Esophagus mucosa (tissue), 1 donor: ENCODE results near the gene CDH23. TPM values are rescaled to one million over a fixed set of nuclear protein-coding genes. Genes with fewer than 3 reads are reported as not detected.

Experiments used
- ATAC-seq: fragments of 200-7000 bp; cut with Tn5 transposase; one replicate; pipeline ENCODE4 v1.9.1; 2020
- total RNA-seq: library from RNA; stranded (reverse); gene quantifications from one replicate; pipeline ENCODE4 v1.2.4, GENCODE V29; 2023
- donor health status: DM: yes; HTN: yes; CAD: no.

CDH23 gene
- total RNA-seq, 1 donor from 2014 or later = 1.3 TPM

DNA sequence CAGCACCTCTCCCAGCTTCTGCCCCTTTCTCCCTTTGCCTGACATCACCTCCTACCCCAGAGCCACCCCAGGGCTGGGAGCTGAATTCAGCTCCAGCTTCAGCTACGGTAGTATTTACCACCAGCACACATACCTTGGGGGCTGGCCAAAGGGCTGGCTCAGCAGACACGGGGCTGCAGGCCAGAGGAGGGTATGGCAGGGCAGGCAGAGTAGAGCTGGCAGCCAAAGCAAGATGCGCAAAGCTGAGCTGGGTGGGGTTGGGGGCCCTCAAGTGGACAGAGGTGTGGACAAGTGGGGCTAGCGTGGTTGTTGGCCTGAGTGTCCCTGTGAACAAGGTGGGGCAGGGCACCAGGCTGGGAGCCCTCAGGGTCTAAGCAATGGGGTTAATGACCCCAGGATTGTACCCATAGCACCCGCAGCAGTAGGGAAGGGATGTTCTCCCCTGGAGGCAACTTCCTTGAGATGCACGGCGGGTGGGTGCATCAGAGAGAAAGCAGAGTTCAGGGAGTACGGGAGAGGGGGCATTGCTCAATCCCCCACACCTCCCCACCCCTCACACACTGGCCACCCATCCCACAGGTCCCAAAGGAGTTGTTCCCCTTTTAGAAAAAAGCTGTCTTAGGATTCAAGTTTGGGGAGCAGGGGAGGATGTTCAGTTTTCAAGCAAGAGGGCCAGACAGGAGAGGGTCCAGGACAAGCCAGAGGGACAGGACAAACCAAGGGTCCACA, 368.6 kb downstream of the CDH23 start:
- no peak for ATAC-seq

DNA sequence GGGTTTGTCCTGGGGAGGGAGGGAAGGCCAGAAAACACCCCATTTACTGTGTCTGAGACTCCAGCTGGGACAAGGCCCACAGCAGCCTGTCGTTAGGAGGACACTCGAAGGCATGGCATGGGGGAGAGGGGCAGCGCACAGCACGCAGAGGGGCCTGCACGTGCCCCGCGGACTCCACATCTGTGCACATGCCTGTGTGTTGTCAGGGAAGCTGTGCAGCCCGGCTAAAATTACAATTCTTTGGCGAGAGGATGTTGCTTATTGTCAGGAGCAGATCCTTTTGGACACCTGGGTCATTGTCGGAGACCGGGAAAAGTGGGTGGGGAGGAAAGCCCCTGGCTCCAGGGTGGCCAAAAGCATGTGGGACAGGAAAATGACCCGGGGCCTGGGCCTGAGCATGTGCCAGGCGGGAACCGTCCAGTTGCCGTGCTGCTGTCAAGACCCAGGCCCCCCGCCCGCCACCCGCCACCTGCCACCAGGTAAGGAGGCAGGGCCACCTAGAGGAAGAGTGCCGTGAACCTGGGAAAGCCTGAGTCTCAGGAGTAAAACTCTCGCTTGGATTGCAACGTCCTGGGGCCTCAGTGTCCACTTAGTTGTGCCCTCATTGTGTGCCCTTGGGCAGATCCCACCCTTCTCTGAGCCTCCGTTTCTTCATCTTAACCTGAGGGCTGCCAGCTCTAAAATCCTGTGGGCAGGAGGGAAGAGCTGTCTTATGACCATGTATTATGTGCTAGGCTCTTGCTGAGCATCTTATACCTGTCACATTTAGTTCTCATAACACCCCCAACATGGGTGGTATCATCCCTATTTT, 369.4 kb downstream of the CDH23 start:
- no peak for ATAC-seq

DNA sequence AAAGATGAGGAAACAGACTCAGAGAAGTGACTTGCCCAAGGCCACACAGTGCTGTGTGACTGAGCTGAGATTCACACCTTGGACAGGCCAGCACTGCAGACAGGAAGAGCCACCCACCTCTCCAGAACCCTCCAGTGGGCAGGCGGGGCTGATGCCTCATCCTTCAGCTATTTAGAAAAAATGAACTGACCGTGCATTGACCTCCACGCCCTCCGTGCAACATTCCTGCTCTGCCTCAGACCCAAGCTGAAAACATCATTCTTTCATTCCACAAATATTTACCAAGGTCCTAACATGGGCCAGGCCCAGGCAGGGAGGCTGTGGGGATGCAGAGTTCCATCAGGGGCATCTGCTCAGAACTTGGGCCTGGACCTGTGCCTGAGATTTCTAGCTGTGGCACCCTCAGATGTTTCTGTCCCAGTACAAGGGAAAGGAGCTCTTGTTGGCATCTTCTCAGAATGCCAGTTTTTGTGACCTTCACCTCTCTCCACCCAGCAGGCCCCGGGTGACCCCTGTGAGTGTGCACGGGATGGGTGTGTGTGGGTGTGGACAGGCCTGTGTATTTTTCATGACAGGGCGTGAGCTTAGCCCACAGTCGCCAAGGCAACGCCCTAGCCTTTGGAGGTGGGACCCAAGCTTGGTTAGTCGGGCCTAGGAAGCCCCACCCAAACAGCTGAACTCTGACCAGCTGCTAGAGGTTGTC, 370.1 kb downstream of the CDH23 start:
- peak; percentile 87 for ATAC-seq

DNA sequence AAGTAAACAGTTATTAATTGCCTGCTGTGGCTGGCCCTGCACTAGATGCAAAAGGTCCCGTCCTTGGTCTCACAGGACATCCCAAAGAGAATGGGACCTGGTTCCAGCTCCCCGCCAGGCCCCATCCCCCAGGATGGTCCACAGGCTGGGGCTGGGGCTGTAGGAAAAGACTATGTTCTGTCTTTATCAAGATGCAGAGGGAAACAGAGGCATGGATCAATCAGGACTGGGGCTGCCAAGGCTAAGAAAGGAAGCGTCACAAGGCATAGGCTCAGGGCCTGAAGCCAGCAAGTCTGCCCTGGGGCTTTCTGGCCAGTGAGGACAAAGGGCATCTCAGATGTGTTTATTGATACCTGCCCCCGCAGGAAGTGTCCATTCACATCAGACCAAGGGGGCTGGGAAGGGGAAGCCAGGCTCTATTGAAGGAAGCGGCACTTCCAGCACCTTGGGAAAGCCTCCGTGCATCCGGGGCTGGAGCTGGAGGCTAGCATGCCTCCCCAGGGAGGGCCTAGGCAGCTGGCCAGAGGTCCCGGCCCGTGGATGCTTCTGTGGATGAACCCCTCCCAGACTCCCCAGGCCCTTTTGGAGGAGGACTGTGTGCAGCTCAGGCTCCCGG, 370.8 kb downstream of the CDH23 start:
- ATAC-seq = no peak

DNA sequence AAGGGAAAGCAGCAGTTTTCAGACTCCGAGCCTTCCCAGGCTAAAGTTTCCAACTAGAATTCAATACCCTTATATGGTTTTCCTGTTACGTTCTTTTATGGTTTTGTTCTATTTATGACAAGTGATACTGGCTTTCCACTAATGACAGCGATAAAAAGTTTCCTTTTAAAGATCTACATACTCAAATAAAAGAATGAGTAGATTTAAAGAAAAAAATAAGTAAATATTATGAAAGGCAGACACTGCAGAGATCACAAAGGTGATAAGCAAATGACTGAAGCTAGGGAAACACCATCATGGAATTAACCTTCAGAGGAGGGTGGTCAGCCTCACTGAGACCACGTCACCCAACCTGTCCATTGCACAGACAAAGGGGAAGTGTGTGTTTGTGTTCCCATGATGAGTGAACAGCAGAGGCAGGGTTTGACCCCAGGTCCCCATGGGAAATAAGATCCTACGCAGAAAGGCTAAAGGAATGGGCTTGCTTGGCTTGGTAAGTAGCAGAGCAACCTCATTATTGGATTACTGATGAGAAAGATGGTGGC, 372.6 kb downstream of the CDH23 start:
- ATAC-seq = no peak

DNA sequence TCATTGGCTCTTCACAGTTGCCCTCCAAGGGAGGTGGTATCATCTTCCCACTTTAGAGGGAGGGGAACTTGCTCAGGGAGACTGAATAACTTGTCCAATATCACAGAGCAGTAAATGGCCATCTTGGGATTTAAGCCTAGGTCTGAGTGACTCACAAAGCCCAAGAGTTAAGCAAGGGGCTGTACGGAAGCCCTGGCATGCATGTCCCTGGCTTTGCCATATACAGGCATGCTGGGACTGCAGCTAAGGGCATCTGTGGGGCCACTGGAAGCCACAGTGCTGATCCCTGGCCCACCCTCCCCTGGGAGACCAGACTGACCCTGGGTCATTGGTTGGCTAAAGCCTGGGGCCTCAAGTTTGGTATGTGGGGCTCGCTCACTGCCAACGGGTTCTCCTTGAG, 373.5 kb downstream of the CDH23 start:
- no peak for ATAC-seq

DNA sequence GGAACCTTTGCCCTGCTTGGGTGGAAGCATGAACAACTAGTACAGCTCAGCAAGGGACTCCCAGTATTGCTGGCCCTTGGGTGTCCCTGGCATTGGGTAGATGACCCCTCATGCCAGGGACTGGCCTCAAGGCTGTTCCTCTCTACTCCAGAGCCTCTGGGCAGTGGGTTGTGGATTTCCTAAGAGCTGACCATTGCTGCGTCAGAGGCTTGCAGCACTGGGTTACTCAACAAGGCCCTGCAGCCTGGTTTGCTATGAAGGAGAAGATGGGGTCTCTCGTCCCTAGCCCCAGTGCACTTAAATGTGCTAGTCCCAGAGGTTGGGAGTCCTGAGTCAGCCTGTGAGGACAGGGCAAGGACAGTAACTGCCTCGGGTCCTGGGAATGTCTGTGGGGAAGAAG, 374.1 kb downstream of the CDH23 start:
- ATAC-seq = no peak

DNA sequence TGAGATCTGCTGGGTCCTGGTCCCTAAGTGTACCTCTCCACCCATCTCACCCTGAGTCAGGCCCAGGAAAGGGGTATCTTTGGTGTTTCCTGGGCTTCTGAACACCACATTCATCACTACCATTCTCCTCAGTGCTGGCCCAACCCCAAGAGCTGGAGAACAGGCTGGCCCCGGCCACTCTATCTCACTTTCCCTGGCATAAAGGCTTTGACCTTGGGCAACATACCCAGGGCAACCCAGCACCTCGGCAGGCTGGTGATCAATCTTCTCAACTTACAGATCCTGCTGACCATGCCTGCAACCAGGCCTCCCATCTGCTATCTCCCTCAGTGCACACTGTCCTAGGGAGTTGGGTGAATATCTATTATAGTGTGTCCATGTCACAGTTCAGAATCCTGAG, 374.5 kb downstream of the CDH23 start:
- ATAC-seq = no peak

DNA sequence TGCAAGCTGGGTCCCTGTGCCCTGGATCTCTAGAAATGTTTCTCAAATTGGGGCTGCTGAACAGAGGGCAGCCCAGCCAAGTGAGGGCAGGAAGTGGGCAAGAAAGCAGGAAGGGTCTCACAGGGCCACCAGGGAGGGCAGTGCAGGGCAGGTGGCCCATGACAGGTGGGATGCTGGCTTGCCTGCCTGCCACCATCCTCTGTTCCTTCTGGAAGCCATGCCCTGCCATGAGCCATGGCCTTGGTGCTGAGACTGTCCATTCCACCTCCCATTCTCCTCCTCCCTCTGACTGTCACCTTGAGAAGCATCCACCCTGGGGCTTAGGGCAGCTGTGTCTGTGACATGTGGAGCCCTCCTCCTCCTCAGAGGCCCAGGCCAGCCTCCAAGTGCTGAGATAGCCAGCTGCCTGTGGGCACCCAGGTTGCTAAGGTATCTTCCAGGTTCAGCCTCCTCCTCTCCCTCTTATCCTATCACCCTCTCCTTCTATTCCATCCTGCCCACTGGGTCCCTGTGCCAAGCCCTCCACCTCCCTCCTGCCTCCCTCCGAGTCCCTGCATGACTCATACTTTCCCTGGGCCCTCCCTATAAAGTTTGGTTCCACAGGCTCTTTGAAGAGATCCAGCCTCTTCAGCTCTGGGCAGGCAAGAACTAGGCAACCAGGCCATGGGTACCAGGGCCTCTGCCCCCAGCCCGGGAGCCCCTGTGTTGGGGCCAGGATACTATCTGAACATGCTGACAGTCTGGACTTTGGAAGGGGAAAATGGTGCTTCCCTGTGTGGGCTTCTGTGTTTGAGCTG, 375.3 kb downstream of the CDH23 start:
- peak; percentile 20 for ATAC-seq

DNA sequence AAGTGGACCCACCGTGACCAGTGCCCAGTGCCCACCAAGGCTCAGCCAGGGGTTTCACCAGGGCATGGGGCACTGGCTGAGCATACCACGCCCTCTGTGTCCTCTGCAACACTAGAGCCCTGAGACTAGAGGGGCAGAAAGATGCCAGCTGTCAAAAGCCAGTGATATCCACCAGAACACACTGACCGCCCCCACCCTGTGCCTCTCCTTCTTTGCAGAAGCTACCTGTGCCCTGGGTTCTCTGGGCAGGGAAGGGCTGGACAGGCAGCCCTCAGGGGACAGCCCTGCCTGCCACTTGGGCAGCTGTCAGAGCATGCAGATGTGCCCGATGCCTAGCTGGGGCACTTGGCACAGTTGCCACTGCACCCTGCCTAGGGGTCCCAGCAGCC, 376.1 kb downstream of the CDH23 start:
- peak; percentile 13 for ATAC-seq

DNA sequence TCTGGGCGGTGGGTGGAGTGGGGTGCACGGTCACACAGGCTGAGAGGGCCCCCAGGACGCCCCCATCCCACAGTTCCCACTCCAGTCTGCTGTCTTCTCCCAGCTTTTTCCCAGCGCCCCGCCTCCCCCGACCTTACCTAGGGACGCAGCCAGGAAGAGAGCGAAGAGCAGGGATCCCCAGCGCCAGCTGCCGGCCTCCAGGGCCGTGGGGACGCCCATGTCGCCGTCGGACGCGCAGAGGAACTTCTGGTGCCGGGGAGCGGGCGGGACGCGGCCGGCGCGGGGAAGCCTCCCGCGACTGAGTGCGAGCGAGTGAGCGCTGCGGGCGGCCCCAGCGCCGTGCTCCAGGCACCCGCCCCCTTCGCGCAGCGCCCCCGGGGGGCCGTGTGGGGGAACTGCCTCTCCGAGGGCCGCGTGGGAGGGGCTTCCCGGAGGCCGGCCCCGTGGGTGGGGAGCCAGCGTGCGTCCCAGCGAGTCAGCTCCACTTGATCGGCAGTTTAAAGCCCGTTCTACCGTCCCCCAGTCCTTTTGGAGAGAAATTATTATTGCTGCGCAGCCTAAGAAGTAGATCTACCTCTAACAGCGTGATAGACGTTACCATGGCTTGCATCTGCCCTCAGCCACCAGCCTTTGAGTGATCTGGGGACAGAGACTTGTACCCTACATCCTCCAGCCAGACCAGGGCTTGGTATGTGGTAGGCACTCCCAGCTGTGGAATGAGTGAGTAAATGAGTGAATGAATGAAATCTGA, 376.7 kb downstream of the CDH23 start, which contains the start of gene VSIR:
TSS of gene VSIR (minus strand) at position 300 of the 751 bp plus-strand sequence. CDS start at position 219, 81 bp downstream.
- peak; percentile 90 for ATAC-seq

DNA sequence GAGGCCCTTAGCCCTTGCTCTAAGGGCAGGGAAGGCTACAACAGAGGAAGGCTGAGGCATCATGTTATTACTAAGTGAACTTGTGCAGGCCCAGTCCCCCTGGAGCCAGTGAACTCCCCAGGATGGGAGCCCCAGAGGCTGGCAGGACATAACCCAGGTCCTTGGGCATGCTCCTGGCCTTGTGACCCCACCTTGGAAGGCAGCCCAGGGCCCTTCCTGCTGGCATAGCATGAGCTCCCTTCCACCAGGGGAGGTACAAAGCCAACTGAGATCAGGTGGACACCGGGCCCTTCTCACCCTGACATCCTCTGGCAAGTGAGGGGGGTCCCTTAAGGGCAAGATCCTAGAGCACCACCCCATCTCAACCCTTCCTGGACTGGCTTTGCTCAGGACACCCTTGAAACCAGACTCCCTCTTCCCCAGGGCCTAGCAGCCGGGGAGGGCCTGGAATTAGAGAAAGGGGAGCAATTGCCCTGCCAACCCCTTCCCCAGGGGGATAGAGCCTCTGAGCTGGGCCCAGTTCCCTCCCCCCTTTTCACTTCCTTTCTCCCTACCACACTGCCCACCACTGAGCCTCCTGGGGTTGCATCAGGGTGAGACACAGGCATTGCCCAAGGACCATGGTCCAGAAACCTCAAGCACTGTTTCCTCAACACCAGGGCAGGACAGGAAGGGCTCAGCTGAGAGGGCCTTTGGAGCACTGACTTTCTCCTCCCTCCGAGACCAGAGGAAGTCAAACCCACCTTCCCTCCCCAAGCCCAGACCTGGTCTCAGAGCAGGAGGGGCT, 378.4 kb downstream of the CDH23 start:
- no peak for ATAC-seq

DNA sequence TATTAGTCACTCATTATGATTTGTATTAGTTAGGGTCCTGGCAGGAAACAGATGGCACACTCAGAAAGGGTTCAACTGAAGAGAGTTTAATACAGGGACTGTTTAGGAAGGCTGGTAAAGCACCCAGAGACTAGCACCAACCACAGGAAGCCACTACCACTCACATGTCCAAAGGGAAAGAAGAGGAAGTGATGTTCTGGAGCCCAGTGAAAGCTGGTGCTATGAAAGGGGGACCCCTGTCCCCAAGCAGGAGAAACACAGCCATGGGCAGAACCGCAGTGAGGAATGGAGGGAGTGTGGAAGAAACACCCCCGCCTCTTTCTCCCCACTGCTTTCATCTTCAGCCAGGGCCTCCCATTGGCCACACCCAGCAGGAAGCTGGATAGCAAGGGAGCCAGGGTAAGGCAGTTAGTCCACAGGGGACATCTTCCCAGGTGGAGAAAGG, 379.8 kb downstream of the CDH23 start:
- ATAC-seq = no peak

DNA sequence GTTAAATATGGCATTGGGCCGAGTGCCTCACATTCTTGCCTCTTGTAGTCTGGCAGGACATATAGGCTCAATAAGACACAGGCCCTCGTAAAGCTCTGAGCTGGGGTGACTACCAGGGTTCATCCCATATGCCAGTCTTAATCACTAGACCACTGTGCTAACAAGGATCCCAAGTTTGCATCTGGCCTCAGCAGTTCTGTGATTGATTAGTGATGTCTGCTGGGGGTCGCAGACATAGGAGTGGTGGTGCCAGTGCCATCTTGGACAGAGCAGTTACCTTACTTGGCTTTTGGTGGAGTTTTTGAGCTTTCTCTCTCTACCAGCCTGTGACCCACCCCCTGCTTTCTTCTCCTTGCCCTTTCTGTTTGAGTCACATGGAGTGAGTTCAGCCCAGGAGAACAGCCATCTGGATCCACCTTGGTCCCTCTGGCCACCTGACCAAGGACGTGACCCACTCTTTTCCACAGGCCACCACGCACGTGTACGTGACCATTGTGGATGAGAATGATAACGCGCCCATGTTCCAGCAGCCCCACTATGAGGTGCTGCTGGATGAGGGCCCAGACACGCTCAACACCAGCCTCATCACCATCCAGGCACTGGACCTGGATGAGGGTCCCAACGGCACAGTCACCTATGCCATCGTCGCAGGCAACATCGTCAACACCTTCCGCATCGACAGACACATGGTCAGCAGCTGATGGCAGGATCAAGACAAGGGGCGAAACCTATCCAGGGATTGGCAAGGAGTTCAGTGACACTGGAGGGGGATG, 380.7 kb downstream of the CDH23 start:
- no peak for ATAC-seq

DNA sequence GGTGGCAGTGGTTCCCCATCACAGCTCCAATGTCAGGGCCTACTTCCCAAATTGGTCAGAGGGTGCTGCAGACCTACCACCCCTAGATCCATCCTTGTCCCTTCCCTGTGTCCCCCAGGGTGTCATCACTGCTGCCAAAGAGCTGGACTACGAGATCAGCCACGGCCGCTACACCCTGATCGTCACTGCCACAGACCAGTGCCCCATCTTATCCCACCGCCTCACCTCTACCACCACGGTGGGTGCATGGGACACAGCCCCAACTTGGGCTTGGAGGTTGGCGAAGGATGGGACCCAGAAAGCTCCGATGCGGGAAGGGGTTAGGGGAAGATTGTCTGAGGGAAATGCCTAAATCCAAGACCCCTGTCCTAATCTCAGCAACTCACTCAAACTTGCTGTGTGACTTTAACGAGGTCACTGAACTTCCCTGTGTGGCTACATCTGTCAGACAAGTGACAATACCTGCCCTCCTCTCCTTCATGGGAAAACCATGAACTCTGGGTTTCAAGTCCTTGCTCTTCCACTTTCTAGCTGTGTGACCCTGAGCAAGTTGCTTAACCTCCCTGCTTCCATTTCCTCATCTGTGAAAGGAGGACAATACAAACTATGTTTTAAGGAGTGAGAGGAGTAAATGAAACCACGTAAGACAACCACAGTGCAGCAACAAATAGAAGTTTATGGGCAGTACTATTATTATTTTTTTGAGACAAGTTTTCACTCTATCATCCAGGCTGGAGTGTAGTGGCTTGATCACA, 381.5 kb downstream of the CDH23 start:
- ATAC-seq = no peak

DNA sequence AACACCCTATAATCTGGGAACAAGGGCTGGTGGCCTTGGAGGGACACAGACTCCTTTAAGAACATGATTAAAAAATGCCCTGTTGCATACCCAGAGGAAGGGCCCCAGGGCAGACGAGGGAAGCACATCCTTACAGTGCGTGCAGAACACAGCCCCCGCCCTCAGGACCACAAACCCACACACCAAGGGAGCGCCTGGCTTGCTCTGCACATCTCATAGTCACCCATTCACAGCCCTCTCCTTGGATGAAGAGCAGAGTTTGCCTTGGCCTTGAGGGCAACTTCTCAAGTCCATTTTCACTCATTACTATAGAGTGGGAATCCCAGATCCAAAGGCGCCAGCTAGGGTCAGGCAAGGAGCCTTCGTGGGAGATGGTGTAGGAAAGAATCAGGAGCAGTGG, 382.9 kb downstream of the CDH23 start:
- no peak for ATAC-seq

DNA sequence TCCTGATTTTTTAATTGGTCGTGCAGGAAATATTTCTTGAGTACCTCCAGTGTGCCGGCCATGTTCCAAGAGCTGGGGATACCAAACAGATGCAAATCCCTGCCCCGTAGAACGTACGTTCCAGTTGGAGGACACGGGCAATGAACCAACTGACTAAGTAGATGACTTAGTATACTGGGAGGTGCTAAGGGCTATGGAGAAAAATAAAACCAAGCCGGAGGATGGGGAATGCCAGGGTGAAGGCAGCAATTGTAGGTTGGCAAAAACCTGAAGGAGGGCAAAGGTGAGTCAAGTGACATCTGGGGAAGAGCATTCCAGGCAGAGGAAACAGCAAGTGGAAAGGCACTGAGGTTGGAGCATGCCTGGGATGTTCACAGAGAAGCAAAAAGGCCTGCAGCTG, 383.4 kb downstream of the CDH23 start:
- no peak for ATAC-seq

DNA sequence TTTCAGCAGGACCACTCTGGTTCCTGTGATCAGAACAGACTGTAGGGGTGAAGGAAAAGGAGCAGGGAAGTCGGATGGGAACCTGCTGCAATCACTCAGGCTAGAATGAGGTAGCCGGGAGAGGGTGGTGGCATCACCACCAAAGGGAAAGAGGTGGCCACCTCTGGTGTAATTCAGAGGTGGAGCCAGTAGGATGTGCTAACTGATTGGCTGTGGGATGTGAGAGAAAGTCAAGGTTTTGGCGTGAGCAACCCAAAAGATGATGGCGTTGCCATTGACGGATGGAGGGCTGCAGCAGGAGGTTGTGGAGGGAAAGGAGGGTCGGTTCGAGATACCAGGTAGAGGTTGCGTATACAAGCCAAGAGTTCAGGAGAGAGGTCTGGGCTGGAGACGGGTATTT, 384.0 kb downstream of the CDH23 start:
- no peak for ATAC-seq
